ENCODE data around the gene TUFT1. TPM values are rescaled to one million over a fixed set of nuclear protein-coding genes. Genes with fewer than 3 reads are reported as not detected.

Gene TUFT1
- total and polyA plus RNA-seq, 2 of the 8 experiments (the other 6 are each of a cell fraction or from before 2014, with no cell fraction given) = 7.3 to 10.4 TPM

DNA sequence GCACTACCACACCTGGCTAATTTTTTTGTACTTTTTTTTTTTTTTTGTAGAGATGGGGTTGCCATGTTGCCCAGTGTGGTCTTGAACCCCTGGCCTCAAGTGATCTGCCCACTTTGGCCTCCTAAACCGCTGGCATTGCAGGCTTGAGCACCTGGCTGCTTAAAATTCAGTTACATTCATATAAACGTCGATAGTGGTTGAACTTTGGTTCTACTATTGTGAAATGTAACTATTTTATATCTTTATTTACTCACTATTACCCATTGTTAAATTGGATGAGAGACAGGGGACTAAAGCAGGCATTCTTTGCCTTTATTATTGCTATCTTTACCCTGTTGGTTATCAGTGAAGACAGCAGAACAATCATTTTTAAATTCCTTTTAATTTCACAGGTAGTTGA, 77.9 kb downstream of the TUFT1 start (continued):
- TF ChIP-seq, protein P1, sequence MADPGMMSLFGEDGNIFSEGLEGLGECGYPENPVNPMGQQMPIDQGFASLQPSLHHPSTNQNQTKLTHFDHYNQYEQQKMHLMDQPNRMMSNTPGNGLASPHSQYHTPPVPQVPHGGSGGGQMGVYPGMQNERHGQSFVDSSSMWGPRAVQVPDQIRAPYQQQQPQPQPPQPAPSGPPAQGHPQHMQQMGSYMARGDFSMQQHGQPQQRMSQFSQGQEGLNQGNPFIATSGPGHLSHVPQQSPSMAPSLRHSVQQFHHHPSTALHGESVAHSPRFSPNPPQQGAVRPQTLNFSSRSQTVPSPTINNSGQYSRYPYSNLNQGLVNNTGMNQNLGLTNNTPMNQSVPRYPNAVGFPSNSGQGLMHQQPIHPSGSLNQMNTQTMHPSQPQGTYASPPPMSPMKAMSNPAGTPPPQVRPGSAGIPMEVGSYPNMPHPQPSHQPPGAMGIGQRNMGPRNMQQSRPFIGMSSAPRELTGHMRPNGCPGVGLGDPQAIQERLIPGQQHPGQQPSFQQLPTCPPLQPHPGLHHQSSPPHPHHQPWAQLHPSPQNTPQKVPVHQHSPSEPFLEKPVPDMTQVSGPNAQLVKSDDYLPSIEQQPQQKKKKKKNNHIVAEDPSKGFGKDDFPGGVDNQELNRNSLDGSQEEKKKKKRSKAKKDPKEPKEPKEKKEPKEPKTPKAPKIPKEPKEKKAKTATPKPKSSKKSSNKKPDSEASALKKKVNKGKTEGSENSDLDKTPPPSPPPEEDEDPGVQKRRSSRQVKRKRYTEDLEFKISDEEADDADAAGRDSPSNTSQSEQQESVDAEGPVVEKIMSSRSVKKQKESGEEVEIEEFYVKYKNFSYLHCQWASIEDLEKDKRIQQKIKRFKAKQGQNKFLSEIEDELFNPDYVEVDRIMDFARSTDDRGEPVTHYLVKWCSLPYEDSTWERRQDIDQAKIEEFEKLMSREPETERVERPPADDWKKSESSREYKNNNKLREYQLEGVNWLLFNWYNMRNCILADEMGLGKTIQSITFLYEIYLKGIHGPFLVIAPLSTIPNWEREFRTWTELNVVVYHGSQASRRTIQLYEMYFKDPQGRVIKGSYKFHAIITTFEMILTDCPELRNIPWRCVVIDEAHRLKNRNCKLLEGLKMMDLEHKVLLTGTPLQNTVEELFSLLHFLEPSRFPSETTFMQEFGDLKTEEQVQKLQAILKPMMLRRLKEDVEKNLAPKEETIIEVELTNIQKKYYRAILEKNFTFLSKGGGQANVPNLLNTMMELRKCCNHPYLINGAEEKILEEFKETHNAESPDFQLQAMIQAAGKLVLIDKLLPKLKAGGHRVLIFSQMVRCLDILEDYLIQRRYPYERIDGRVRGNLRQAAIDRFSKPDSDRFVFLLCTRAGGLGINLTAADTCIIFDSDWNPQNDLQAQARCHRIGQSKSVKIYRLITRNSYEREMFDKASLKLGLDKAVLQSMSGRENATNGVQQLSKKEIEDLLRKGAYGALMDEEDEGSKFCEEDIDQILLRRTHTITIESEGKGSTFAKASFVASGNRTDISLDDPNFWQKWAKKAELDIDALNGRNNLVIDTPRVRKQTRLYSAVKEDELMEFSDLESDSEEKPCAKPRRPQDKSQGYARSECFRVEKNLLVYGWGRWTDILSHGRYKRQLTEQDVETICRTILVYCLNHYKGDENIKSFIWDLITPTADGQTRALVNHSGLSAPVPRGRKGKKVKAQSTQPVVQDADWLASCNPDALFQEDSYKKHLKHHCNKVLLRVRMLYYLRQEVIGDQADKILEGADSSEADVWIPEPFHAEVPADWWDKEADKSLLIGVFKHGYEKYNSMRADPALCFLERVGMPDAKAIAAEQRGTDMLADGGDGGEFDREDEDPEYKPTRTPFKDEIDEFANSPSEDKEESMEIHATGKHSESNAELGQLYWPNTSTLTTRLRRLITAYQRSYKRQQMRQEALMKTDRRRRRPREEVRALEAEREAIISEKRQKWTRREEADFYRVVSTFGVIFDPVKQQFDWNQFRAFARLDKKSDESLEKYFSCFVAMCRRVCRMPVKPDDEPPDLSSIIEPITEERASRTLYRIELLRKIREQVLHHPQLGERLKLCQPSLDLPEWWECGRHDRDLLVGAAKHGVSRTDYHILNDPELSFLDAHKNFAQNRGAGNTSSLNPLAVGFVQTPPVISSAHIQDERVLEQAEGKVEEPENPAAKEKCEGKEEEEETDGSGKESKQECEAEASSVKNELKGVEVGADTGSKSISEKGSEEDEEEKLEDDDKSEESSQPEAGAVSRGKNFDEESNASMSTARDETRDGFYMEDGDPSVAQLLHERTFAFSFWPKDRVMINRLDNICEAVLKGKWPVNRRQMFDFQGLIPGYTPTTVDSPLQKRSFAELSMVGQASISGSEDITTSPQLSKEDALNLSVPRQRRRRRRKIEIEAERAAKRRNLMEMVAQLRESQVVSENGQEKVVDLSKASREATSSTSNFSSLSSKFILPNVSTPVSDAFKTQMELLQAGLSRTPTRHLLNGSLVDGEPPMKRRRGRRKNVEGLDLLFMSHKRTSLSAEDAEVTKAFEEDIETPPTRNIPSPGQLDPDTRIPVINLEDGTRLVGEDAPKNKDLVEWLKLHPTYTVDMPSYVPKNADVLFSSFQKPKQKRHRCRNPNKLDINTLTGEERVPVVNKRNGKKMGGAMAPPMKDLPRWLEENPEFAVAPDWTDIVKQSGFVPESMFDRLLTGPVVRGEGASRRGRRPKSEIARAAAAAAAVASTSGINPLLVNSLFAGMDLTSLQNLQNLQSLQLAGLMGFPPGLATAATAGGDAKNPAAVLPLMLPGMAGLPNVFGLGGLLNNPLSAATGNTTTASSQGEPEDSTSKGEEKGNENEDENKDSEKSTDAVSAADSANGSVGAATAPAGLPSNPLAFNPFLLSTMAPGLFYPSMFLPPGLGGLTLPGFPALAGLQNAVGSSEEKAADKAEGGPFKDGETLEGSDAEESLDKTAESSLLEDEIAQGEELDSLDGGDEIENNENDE (IDR thresholded peaks at IDR 0.05; ENCODE audit: insufficient replicate concordance, low read length) = no peak
- TF ChIP-seq ATF3 (IDR thresholded peaks at IDR 0.05; ENCODE audit: insufficient read depth, low read depth, low read length) = no peak
